GM10248 (cell line): ENCODE measurements around the gene FANK1.
"Not testable (repeated sequence)": the region's sequence is repeated elsewhere in the genome, so short reads cannot be mapped to it uniquely, and the experiment has no call there.

Experiments
- CTCF ChIA-PET: fragments of 300-600 bp; sonication (Branson Sonifier 250); formaldehyde crosslinking; extraction: SDS; loops from one replicate; lab custom pipeline; 2021; ENCODE audit warnings: antibody characterized with exemption; lab: Yijun Ruan, JAX
- POLR2A ChIA-PET: fragments of 350-650 bp; sonication (Branson Sonifier 250); formaldehyde crosslinking; extraction: SDS; loops from one replicate; lab custom pipeline; 2020; ENCODE audit warnings: antibody characterized with exemption; lab: Yijun Ruan, JAX
- DNase-seq: peaks from one replicate; pipeline ENCODE4 v3.0.0; 2012; ENCODE audit errors: extremely low spot score
- TF ChIP-seq, protein P1 (sequence below): IDR thresholded peaks from 2 replicates; pipeline ENCODE4 v1.5.1; 2012; ENCODE audit warnings: mild to moderate bottlenecking, low read depth; ENCODE audit errors: extremely low read depth, missing control alignments, control extremely low read depth

Gene FANK1

DNA sequence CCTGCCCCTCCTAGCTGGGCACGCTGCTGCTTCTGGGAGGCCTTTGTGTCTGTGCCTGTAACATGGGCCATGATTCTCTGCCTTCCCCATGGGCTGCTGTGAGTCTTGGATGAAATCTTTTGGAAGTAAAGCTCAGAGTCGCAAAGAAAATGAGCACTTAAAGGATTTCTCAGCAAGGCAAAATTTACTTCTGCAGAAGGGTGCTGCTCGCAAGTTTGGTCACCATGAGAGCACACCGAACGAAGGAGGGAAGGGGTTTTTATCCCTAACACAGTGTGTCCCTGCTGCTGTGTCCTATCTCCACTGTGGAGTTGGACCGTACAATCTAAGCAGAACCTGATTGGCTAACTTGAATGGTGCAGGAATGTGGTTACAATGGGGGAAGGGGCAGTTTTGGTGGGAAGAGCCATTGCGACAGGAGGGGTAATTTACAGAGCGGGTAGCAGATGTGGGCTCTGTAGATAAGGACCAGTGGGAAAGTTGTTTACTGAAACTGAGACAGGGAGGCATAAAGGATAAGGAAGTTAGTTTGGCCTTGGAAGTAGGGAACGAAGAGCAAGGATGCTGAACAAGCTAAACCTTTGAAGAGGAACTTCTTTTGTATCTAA is 57.5 kb downstream of the FANK1 start:
- POLR2A ChIA-PET = no interaction called here
- CTCF ChIA-PET = no interaction called here
- DNase-seq = no peak
- TF ChIP-seq, protein P1, sequence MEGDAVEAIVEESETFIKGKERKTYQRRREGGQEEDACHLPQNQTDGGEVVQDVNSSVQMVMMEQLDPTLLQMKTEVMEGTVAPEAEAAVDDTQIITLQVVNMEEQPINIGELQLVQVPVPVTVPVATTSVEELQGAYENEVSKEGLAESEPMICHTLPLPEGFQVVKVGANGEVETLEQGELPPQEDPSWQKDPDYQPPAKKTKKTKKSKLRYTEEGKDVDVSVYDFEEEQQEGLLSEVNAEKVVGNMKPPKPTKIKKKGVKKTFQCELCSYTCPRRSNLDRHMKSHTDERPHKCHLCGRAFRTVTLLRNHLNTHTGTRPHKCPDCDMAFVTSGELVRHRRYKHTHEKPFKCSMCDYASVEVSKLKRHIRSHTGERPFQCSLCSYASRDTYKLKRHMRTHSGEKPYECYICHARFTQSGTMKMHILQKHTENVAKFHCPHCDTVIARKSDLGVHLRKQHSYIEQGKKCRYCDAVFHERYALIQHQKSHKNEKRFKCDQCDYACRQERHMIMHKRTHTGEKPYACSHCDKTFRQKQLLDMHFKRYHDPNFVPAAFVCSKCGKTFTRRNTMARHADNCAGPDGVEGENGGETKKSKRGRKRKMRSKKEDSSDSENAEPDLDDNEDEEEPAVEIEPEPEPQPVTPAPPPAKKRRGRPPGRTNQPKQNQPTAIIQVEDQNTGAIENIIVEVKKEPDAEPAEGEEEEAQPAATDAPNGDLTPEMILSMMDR = no peak

DNA sequence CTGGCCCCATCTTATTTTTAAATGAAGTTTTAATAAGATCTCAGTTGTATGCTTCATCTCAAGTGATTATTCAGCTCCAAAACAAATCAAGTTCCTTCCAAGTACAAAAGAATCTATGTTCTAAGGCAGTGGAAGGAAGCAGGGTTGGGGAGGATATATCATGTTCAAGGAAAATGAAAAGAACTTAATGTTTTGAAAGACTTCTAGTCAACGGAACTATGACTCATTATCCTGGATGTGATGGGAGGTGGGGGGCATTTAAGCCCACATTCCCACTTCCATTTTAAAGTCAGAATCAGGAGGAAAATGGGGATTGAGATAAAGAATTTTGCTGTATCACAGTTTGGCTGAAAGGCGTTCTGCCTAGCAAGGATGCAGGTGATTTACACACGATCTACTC is 59.4 kb downstream of the FANK1 start:
- POLR2A ChIA-PET = no interaction called here
- CTCF ChIA-PET = no interaction called here
- TF ChIP-seq, protein P1 = no peak
- no peak for DNase-seq

DNA sequence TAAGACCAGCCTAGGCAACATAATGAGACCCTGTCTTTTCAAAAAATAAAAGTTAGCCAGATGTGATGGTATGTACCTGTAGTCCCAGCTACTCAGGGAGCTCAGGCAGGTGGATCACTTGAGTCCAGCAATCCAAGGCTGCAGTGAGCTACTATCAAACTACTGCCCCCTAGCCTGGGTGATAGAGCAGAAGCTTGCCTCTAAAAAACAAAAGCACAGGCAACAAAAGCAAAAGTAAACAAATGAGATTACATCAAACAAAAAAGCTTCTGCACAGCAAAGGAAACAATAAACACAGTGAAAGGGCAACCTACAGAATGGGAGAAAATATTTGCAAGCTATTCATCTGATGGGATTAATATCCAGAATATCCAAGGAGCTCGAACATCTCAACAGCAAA is 65.4 kb downstream of the FANK1 start:
- TF ChIP-seq, protein P1 = no peak

DNA sequence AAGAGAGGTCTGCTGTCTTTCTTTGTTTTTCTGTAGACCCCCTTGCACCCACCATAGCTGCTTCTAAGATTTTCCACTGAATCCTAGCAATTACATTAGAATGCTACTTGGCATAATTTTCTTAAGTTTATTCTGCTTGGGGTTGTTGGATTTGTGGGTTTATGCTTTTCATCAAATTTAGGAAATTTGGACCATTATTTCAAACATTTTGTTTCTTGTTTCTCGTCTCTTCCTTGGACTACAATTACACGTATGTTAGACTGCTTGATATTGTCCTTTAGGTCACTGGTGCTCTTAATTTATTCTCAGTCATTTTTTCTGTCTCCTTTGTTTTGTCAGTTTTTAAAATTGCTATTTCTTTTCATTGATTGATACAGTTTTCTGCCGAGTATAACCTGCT is 65.8 kb downstream of the FANK1 start:
- no peak for DNase-seq
- CTCF ChIA-PET = interaction anchor here (1.6 kb wide), 1 partner anchor 21 kb away, joined by 3 read pairs; no protein-coding TSS in a partner anchor
- POLR2A ChIA-PET = no interaction called here
- TF ChIP-seq, protein P1 = no peak

More for the DNA sequence above, 65.4 kb downstream of the FANK1 start:
- CTCF ChIA-PET = interaction anchor here (1.6 kb wide), 1 partner anchor 21 kb away, joined by 3 read pairs; no protein-coding TSS in a partner anchor
- no peak for DNase-seq
- POLR2A ChIA-PET = no interaction called here

DNA sequence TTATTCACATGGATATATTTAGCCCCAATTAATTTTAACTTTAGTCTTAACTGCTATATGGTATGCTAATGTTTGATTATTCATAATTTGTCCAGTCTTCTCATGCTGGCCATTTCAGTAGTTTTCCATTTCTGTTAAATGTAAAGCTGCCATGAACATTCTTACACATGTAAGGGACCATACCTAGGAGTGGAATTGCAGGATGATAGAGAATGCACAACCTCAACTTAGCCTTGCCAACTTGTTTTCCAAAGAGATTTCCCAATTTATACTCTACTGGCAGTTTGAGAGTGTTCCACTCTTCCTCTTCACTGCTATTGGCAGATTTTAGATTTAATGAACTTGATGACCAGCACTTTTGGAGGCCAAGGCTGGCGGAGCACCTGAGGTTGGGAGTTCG is 68.2 kb downstream of the FANK1 start:
- DNase-seq = no peak
- POLR2A ChIA-PET = no interaction called here
- TF ChIP-seq, protein P1 = no peak
- CTCF ChIA-PET = no interaction called here

DNA sequence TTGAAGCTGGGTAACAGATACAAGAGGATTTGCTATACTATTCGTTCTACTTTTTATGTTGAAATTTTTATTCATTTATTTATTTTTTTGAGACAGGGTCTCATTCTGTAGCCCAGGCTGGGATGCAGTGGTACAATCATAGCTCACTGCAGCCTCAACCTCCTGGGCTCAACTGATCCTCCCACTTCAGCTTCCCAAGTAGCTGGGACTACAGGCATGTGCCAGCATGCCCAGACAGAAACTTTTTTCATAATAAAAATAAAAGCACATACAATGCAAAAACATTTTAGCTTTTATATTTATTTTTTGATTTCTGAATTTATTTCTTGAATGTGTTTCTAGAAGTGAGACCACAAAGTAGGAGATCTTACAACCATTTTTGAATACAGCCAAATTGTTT is 71.2 kb downstream of the FANK1 start:
- TF ChIP-seq, protein P1 = no peak
- DNase-seq = no peak
- ChIA-PET CTCF (no interaction called here), POLR2A (no interaction called here)

DNA sequence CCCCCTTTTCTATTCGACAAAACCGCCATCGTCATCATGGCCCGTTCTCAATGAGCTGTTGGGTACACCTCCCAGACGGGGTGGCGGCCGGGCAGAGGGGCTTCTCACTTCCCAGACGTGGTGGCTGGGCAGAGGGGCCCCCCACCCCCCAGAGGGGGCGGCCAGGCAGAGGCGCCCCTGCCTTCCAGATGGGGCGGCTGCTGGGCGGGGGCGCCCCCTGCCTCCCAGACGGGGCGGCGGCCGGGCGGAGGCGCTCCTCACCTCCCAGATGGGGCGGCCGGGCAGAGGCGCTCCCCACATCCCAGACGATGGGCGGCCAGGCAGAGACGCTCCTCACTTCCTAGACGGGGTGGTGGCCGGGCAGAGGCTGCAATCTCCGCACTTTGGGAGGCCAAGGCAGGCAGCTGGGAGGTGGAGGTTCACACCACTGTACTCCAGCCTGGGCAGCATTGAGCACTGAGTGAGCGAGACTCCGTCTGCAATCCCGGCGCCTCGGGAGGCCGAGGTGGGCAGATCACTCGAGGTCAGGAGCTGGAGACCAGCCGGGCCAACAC is 73.8 kb downstream of the FANK1 start:
- DNase-seq, CTCF ChIA-PET, POLR2A ChIA-PET: not testable (repeated sequence)
